PC-9 (cell line): ENCODE results near the gene VAV2.

ENCODE experiments used
- CTCF ChIP-seq: fragments of 200-600 bp; sonication (generic); conservative IDR thresholded peaks from 2 replicates; pipeline ENCODE4 v1.6.1; 2017; ENCODE audit warnings: mixed run types, antibody characterized with exemption, mild to moderate bottlenecking, moderate library complexity
- EZH2 ChIP-seq: fragments of 200-600 bp; sonication (generic); IDR thresholded peaks from 2 replicates; pipeline ENCODE4 v1.8.0; 2017; ENCODE audit warnings: antibody characterized with exemption, low read depth

DNA sequence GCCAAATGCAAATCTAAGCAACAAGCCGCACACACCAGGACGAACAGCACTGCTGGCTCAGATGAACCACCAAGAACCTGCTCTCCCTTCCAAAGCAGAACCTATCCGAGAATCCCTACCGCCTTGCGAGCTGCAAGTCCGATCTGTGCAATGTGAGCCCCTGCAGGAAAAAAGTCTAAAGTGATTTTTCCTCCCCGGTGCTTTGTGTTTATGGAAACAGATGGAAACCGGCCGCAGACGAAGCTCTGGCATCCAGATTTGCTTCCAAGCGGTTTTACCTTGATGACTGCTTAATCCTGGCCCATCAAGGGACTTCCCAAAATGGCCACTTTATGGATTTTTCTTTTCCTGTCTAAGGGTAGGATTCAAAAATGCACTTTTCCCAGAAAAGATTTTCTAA is 112.5 kb downstream of the VAV2 start:
- no peak for TF ChIP-seq CTCF
- no peak for TF ChIP-seq EZH2
